ENCODE data around the gene APBB2. TPM values are rescaled to one million over a fixed set of nuclear protein-coding genes. Genes with fewer than 3 reads are reported as not detected.

Gene APBB2
- total RNA-seq, 1 experiment from 2014 or later: 80.7 TPM

DNA sequence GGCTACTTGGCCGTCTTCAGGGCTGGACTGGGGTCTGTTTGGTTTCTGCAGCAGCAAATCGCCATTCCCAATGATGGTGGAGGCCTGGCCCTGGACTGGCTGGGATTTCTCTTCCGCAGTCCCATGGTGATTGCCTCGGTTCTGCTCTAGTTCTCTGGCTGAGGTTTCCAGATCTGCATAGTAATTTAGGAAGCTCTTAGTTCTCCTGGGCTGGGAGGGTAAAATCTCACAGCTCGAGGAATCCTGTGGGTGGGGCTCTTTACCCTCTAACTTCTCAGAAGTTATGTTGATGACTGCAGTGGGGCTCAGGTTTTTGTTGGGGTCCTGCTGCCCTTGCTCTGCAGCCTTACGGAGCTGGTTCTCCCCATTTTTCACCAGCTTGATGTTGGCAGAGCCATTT is 200.6 kb downstream of the APBB2 start:
- peaks cover 33% of the 10 kb centered on the region for H3K36me3 Mint-ChIP-seq (ENCODE audit: insufficient read depth, unreplicated experiment)
- no peak overlapping the region for H3K27ac Mint-ChIP-seq (ENCODE audit: unreplicated experiment)
- H3K4me3 ChIP-seq (ENCODE audit: low read depth, low read length): no peak overlapping the region
- no peaks in the 10 kb centered on the region for H3K27me3 ChIP-seq (replicated peaks; ENCODE audit: control insufficient read depth, insufficient read depth, low read length)
- BruUV-seq (replicated peaks): TSS peak; percentile 45
- H3K27me3 Mint-ChIP-seq (ENCODE audit: insufficient read depth, unreplicated experiment): no peaks in the 10 kb centered on the region
- intact Hi-C loops (cut with micrococcal nuclease; ENCODE audit: unreplicated experiment): no loop called here
- CTCF ChIA-PET: interaction anchor here (0.6 kb wide), 1 partner anchor 107 kb away, joined by 3 read pairs; no protein-coding TSS in a partner anchor
- no peak for DNase-seq
- H3K9me3 ChIP-seq: no peaks in the 10 kb centered on the region
- TF ChIP-seq, protein P1, sequence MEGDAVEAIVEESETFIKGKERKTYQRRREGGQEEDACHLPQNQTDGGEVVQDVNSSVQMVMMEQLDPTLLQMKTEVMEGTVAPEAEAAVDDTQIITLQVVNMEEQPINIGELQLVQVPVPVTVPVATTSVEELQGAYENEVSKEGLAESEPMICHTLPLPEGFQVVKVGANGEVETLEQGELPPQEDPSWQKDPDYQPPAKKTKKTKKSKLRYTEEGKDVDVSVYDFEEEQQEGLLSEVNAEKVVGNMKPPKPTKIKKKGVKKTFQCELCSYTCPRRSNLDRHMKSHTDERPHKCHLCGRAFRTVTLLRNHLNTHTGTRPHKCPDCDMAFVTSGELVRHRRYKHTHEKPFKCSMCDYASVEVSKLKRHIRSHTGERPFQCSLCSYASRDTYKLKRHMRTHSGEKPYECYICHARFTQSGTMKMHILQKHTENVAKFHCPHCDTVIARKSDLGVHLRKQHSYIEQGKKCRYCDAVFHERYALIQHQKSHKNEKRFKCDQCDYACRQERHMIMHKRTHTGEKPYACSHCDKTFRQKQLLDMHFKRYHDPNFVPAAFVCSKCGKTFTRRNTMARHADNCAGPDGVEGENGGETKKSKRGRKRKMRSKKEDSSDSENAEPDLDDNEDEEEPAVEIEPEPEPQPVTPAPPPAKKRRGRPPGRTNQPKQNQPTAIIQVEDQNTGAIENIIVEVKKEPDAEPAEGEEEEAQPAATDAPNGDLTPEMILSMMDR (IDR thresholded peaks at IDR 0.05; ENCODE audit: insufficient read depth in 1 of 2, low read depth in 1 of 2, low read length in 1 of 2, severe bottlenecking in 1 of 2, unreplicated experiment in 1 of 2): no peak
- no peaks in the 10 kb centered on the region for H3K4me1 ChIP-seq
- H3K9me3 Mint-ChIP-seq (ENCODE audit: unreplicated experiment): no peaks in the 10 kb centered on the region
- H3K4me3 Mint-ChIP-seq (ENCODE audit: unreplicated experiment): no peak overlapping the region
- POLR2A ChIA-PET: no interaction called here
- H3K36me3 ChIP-seq (ENCODE audit: control insufficient read depth, insufficient read depth, low read length): no peaks in the 10 kb centered on the region; the same call in none of the 2 replicates
- peaks cover 7% of the 10 kb centered on the region for H3K4me1 Mint-ChIP-seq (ENCODE audit: low read depth, unreplicated experiment)

DNA sequence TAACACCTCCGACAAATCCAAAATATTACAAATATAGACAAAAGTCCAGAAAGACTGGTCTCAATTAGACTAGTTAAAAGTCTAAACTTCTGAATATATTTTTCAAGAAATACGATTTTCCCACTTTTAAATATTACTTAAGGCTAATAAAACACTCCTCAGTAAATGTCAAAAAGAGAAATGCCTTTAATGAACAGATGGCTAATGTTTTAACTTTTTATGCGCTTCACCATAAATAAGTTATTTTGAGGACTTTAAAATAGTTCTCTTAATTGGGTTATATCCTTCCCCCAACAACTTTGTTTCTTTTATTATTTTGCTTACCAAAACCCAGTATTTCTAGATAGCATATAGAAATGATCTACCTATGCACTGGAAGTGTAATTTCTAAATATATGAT is 201.4 kb downstream of the APBB2 start:
- no peak overlapping the region for H3K27ac Mint-ChIP-seq (ENCODE audit: unreplicated experiment)
- BruUV-seq (replicated peaks): no TSS peak
- H3K4me1 Mint-ChIP-seq (ENCODE audit: low read depth, unreplicated experiment): peaks cover 7% of the 10 kb centered on the region
- peaks cover 39% of the 10 kb centered on the region for H3K36me3 Mint-ChIP-seq (ENCODE audit: insufficient read depth, unreplicated experiment)
- H3K4me3 Mint-ChIP-seq (ENCODE audit: unreplicated experiment): no peak overlapping the region
- Histone ChIP-seq H3K36me3 (ENCODE audit: control insufficient read depth, insufficient read depth, low read length) (no peaks in the 10 kb centered on the region; the same call in 1 of the 2 replicates), H3K4me1 (no peaks in the 10 kb centered on the region), H3K9me3 (no peaks in the 10 kb centered on the region), H3K27me3 (replicated peaks; ENCODE audit: control insufficient read depth, insufficient read depth, low read length) (no peaks in the 10 kb centered on the region), H3K4me3 (ENCODE audit: low read depth, low read length) (no peak overlapping the region)
- no peaks in the 10 kb centered on the region for H3K9me3 Mint-ChIP-seq (ENCODE audit: unreplicated experiment)
- no peaks in the 10 kb centered on the region for H3K27me3 Mint-ChIP-seq (ENCODE audit: insufficient read depth, unreplicated experiment)
- no peak for DNase-seq
- ChIA-PET POLR2A (no interaction called here), CTCF (no interaction called here)
- TF ChIP-seq, protein P1 (IDR thresholded peaks at IDR 0.05; ENCODE audit: insufficient read depth in 1 of 2, low read depth in 1 of 2, low read length in 1 of 2, severe bottlenecking in 1 of 2, unreplicated experiment in 1 of 2): no peak
- intact Hi-C loops (cut with micrococcal nuclease; ENCODE audit: unreplicated experiment): no loop called here

DNA sequence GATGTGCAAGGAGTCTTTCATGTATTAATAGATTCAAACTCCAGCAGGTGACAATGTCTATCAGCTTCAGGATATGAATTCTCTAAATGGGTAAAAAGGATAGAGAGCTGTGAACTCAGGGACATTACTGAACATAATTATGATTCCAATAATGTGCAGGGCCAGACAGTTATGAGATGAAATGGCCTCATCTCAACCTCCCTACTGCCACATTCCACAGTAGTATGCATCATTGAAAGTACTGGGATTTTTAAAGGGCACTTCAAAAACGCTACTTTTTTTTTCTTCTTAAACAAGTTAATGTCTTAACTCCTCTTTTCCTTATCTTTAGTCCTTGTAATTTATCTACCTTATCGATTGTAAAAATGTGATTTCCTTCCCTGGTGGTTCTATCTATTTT is 202.0 kb downstream of the APBB2 start:
- H3K9me3 Mint-ChIP-seq (ENCODE audit: unreplicated experiment): no peaks in the 10 kb centered on the region
- H3K36me3 ChIP-seq (ENCODE audit: control insufficient read depth, insufficient read depth, low read length): no peaks in the 10 kb centered on the region; the same call in 1 of the 2 replicates
- no peaks in the 10 kb centered on the region for H3K27me3 ChIP-seq (replicated peaks; ENCODE audit: control insufficient read depth, insufficient read depth, low read length)
- DNase-seq: no peak
- no TSS peak for BruUV-seq (replicated peaks)
- H3K4me1 Mint-ChIP-seq (ENCODE audit: low read depth, unreplicated experiment): peaks cover 7% of the 10 kb centered on the region
- POLR2A ChIA-PET: no interaction called here
- no peak overlapping the region for H3K27ac Mint-ChIP-seq (ENCODE audit: unreplicated experiment)
- H3K9me3 ChIP-seq: no peaks in the 10 kb centered on the region
- CTCF ChIA-PET: no interaction called here
- peaks cover 45% of the 10 kb centered on the region for H3K36me3 Mint-ChIP-seq (ENCODE audit: insufficient read depth, unreplicated experiment)
- TF ChIP-seq, protein P1 (IDR thresholded peaks at IDR 0.05; ENCODE audit: insufficient read depth in 1 of 2, low read depth in 1 of 2, low read length in 1 of 2, severe bottlenecking in 1 of 2, unreplicated experiment in 1 of 2): no peak
- no peak overlapping the region for H3K4me3 ChIP-seq (ENCODE audit: low read depth, low read length)
- H3K4me1 ChIP-seq: no peaks in the 10 kb centered on the region
- no peaks in the 10 kb centered on the region for H3K27me3 Mint-ChIP-seq (ENCODE audit: insufficient read depth, unreplicated experiment)
- H3K4me3 Mint-ChIP-seq (ENCODE audit: unreplicated experiment): no peak overlapping the region
- intact Hi-C loops (cut with micrococcal nuclease; ENCODE audit: unreplicated experiment): no loop called here

Data from Caco-2 (cell line).